Measurements from ENCODE around the gene HAUS2.

HAUS2 gene

DNA sequence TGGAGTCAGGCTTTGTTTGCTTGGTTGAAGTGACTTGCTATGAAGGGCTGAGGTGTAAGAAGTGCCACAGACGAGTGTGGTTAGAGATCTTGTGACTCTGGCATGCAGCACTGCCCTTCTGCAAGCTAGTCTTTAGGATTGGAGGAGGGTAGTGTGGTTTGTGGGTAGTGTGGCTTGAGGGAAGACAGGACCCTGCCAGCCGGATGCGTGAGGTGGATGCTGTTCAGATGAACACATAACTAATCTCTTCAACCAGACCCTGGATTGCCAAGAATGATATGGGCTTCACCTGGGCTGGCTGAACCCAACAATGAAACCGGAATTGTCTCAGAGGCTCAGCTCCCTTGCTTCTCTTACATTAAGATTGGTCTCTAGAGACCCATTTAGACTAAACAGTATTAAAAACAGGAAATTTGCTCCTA, 59.5 kb downstream of the HAUS2 start:
- DNase-seq (ENCODE audit: low read depth, low spot score) = peak; percentile 2

DNA sequence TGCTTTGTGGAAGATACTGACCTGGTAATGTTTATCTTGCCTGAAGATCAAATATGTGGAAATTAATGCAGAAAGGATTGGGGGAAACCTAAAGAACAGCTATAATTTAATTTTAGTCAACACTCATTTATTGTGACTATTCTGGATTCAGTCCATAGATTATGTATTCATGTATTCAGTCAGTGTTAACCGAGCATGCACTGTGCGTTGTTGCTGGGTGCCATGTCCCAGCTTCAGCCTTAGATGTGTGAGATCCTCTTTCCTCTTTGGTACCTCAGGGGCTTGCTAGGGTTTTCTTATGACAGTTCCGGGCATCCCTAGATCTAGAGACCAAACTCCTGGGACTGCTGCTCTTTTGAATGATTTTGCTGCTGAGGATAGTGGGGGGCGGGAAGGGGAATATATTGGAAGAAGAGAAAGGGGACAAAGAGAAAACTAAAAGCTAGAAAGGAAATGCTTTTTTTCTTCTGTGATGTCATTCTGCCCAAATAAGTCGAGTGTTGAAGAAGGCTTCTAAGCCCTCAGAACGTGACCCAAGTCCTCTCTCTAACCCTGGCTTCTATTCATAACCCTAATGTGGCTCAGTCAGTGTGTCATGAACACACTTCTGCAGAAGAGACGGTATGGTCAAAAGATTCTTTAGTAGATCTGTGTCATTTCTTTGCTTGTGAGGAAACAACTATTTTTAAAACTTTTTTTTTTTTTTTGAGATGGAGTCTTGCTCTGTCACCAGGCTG, 60.3 kb downstream of the HAUS2 start:
- no peak for DNase-seq (ENCODE audit: low read depth, low spot score)

GRCh38 chr15:42611532-42611931, 62.9 kb downstream of the HAUS2 start:
- no peak for DNase-seq (ENCODE audit: low read depth, low spot score)

GRCh38 chr15:42612367-42612912, 63.8 kb downstream of the HAUS2 start:
- no peak for DNase-seq (ENCODE audit: low read depth, low spot score)

DNA sequence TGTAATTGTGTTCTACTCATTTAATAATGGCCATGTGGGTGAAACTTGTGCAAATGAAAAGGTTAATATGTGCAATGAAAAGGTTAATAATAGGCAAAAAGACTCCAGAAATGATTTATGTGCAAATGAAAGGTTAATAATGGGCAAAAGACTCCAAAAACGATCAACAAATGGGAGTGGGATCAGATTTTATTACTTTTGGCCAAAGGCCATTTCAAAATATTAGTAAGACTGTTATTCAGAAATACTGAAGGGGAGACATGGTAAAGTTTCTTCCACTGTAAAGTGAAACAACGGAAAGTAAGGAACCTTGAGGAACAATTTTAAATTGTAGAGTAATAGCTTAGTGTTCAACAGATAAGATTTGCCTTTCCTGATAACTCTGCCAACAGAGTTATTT, 67.5 kb downstream of the HAUS2 start:
- DNase-seq (ENCODE audit: low read depth, low spot score) = no peak
